Esophagus muscularis mucosa (tissue), 4 donors: ENCODE results near the gene MAP2. TPM values are rescaled to one million over a fixed set of nuclear protein-coding genes. Genes with fewer than 3 reads are reported as not detected.

Experiments used
- DNase-seq: peaks from one replicate; pipeline ENCODE4 v3.0.0-alpha.2; 2017; ENCODE audit errors: extremely low spot score
- H3K27ac ChIP-seq, 4 donors: fragments of 200-600 bp; sonication (generic); replicated peaks in 1 of 4; 1 replicate in 3 of 4; 2 replicates in 1 of 4; pipeline ENCODE4 v1.5.1; 2016 to 2019; ENCODE audit warnings: mild to moderate bottlenecking in 1 of 4
- H3K27me3 ChIP-seq, 4 donors: fragments of 200-600 bp; sonication (generic); one replicate each; pipeline versions ENCODE4 v1.5.1 to v1.6.0; 2016 to 2019
- H3K36me3 ChIP-seq, 4 donors: fragments of 200-600 bp; sonication (generic); one replicate each; pipeline ENCODE4 v1.5.1; 2016 to 2019
- H3K4me1 ChIP-seq, 4 donors: fragments of 200-600 bp; sonication (generic); one replicate each; pipeline ENCODE4 v1.5.1; 2016 to 2019
- H3K4me3 ChIP-seq, 4 donors: fragments of 200-600 bp; sonication (generic); 1 replicate in 2 of 4; 2 replicates in 2 of 4; pipeline ENCODE4 v1.5.1; 2016 to 2019; ENCODE audit warnings: mild to moderate bottlenecking in 4 of 4, moderate library complexity in 1 of 4
- H3K9me3 ChIP-seq, 4 donors: fragments of 200-600 bp; sonication (generic); 1 replicate in 3 of 4; 2 replicates in 1 of 4; pipeline ENCODE4 v1.5.1; 2016 to 2019
- EP300 ChIP-seq: sonication (generic); formaldehyde crosslinking; IDR thresholded peaks from one replicate; pipeline ENCODE4 v1.6.1; 2017; ENCODE audit warnings: antibody characterized with exemption
- POLR2A ChIP-seq: fragments of 450-650 bp; IDR thresholded peaks from one replicate; pipeline ENCODE4 v1.6.1; 2017; ENCODE audit warnings: antibody characterized with exemption, moderate library complexity, mild to moderate bottlenecking, low read depth
- POLR2AphosphoS5 ChIP-seq, 2 donors: sonication (generic); formaldehyde crosslinking; IDR thresholded peaks; one replicate each; pipeline ENCODE4 v1.6.1; 2017; ENCODE audit warnings: antibody characterized with exemption in 2 of 2
- WGBS: methylation state at CpG from one replicate; pipeline ENCODE4 v1.1.5; 2018; 5-methylcytosine and 5-hydroxymethylcytosine counted together
- intact Hi-C: fragments of 100-400 bp; cut with DNase I; formaldehyde crosslinking; loops from one replicate; pipeline ENCODE4 v1.15.1; 2023
- total RNA-seq, 4 donors: library from RNA; depleted of rRNA; stranded (reverse); fragments of >200 nt; gene quantifications; one replicate each; pipeline versions ENCODE4 v1.1.0 to v1.2.1, GENCODE V29; 2016
- TF ChIP-seq, protein P1 (sequence below), 3 experiments: fragments of 200-600 bp in 2 of 3; fragments of 450-650 bp in 1 of 3; sonication (generic) in 2 of 3; IDR thresholded peaks; one replicate each; pipeline ENCODE4 v1.5.1; 2017 to 2019; ENCODE audit warnings: antibody characterized with exemption in 3 of 3, mild to moderate bottlenecking in 2 of 3, moderate library complexity in 1 of 3

Gene MAP2
- total RNA-seq, 4 donors from 2014 or later = 11.1 to 62.6 (median 47.0) TPM

DNA sequence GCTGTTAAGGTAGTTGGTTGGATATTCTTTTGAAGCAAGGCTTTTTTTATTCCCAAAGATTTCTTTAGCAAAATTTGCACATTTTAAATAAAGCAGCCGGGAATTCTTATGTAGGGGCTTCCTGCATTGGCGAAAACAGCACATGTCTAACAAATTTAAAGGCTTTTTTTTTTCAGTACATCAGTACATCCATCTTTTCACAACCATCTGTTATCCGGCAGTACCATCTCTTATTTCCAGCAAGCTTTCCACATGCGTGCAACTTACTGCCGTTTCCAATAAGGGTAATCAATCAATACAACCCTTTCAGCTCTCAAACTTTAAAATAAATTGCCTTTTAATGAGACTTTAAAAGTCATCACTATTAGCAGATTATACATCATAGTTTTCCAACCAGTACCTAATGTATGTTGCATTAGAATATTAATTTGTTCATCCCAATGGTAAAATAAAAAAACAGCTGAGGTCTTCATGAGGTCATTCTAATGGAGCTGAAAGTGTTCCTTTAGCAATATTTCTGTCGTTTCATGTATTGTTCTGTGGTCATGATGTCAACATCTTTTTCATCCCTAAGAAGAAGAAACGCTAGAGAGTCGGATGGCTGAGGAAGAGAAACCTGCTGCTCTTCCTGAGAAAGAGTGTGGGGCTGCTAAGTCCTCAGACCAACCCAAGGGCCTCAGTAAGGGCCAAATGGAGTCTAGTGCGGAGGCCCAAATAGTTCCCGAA is 266.3 kb downstream of the MAP2 start:
- Histone ChIP-seq H3K4me3 (no peak overlapping the region), H3K27ac (no peak overlapping the region), H3K4me1 (peaks cover 0 to 5% (median 0%) of the 10 kb centered on the region in 4 donors), H3K27me3 (no peaks in the 10 kb centered on the region), H3K9me3 (no peaks in the 10 kb centered on the region), H3K36me3 (no peaks in the 10 kb centered on the region)
- 82% methylated on average over 10 of the region's 10 CpGs for WGBS
- no peak for DNase-seq
- intact Hi-C loops = no loop called here
- TF ChIP-seq EP300 (no peak), POLR2AphosphoS5 (IDR thresholded peaks at IDR 0.05) (no peak), POLR2A (no peak)
- TF ChIP-seq, protein P1, sequence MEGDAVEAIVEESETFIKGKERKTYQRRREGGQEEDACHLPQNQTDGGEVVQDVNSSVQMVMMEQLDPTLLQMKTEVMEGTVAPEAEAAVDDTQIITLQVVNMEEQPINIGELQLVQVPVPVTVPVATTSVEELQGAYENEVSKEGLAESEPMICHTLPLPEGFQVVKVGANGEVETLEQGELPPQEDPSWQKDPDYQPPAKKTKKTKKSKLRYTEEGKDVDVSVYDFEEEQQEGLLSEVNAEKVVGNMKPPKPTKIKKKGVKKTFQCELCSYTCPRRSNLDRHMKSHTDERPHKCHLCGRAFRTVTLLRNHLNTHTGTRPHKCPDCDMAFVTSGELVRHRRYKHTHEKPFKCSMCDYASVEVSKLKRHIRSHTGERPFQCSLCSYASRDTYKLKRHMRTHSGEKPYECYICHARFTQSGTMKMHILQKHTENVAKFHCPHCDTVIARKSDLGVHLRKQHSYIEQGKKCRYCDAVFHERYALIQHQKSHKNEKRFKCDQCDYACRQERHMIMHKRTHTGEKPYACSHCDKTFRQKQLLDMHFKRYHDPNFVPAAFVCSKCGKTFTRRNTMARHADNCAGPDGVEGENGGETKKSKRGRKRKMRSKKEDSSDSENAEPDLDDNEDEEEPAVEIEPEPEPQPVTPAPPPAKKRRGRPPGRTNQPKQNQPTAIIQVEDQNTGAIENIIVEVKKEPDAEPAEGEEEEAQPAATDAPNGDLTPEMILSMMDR (IDR thresholded peaks at IDR 0.05) = no peak

DNA sequence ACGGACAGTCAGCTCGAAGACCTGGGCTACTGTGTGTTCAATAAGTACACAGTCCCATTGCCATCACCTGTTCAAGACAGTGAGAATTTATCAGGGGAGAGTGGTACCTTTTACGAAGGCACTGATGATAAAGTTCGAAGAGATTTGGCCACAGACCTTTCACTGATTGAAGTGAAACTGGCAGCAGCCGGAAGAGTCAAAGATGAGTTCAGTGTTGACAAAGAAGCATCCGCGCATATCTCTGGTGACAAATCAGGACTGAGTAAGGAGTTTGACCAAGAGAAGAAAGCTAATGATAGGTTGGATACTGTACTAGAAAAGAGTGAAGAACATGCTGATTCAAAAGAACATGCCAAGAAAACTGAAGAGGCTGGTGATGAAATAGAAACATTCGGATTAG is 270.9 kb downstream of the MAP2 start:
- H3K27ac ChIP-seq = no peak overlapping the region
- no peaks in the 10 kb centered on the region for H3K9me3 ChIP-seq
- no peak overlapping the region for H3K4me3 ChIP-seq
- DNase-seq = no peak
- H3K4me1 ChIP-seq = no peaks in the 10 kb centered on the region
- no peaks in the 10 kb centered on the region for H3K27me3 ChIP-seq
- TF ChIP-seq, protein P1 (IDR thresholded peaks at IDR 0.05) = no peak
- TF ChIP-seq POLR2A (no peak), EP300 (no peak), POLR2AphosphoS5 (IDR thresholded peaks at IDR 0.05) (no peak)
- intact Hi-C loops = no loop called here
- 93% methylated on average over 8 of the region's 8 CpGs for WGBS
- H3K36me3 ChIP-seq = no peaks in the 10 kb centered on the region

DNA sequence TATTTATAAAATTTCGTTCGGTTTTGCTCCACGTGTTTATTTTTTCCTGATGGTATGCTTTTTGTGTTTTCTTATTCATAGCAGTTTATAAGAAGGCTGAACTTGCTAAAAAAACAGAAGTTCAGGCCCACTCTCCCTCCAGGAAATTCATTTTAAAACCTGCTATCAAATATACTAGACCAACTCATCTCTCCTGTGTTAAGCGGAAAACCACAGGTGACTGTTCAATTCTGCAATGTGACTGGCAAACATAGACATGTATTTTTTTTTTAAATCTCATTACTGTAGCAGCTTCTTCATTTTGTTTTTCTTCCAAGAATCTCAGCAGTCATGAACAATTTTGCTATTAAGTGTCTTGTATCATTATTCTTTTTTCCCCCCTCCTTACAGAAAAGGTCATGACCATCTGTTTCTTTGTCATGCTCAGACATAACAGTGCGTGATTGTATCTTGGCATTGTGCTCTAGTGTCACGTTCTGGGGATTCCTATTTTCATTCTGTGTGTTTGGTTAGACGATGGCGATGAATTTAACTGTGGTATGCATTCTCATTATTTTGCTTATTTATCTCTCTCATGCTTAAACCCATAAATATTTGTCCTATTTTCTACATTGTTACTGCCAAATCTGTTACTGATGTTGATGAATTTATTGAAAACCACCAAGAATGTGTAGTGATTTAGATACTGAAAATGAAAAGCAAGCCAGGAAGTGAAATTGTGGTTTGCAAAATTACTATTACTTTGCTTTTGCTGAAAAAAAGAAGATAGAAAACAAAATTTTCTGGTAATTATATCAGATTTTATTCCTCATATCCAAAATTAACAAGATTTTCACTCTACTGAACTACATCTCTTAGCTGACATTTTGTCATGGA is 273.2 kb downstream of the MAP2 start:
- TF ChIP-seq POLR2AphosphoS5 (IDR thresholded peaks at IDR 0.05) = no peak
- TF ChIP-seq, protein P1 (IDR thresholded peaks at IDR 0.05) = no peak
- TF ChIP-seq EP300 = no peak
- TF ChIP-seq POLR2A = no peak
- no peak for DNase-seq
- Histone ChIP-seq H3K9me3 (no peaks in the 10 kb centered on the region), H3K4me1 (no peaks in the 10 kb centered on the region), H3K27ac (no peak overlapping the region), H3K36me3 (no peaks in the 10 kb centered on the region), H3K27me3 (no peaks in the 10 kb centered on the region), H3K4me3 (no peak overlapping the region)
- intact Hi-C loops = no loop called here
- 65% methylated on average over 8 of the region's 8 CpGs for WGBS

DNA sequence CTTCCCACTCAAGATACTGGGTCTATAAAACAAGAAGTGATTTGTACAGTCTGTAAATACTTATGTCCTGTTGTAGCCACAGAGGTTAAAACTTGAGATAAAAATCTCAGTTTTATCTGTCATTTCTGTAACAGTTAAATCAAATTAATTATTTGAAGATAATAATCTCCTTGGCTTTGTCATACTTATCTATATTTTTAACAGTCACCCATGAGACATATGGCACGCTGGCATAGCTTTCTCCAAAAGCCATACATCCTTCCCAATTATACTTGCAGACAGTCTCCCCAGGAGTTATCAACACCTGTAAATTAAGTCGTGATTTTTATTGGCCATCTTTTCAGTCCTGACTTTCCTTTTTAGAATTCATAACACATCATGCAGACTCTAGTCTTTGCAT is 278.9 kb downstream of the MAP2 start:
- Histone ChIP-seq H3K4me1 (no peaks in the 10 kb centered on the region), H3K36me3 (peaks cover 0 to 8% (median 0%) of the 10 kb centered on the region in 4 donors), H3K9me3 (no peaks in the 10 kb centered on the region), H3K4me3 (no peak overlapping the region), H3K27ac (no peak overlapping the region), H3K27me3 (no peaks in the 10 kb centered on the region)
- DNase-seq = no peak
- intact Hi-C loops = no loop called here
- 79% methylated on average over 2 of the region's 2 CpGs for WGBS
- TF ChIP-seq EP300 (no peak), POLR2A (no peak), POLR2AphosphoS5 (IDR thresholded peaks at IDR 0.05) (no peak)
- TF ChIP-seq, protein P1 (IDR thresholded peaks at IDR 0.05) = no peak
